Colon (tissue), 2 donors: ENCODE measurements around the gene MLIP.
A peak's percentile ranks its signal among the peaks of the same experiment; 100 is the strongest.

Experiments used
- FAIRE-seq: peaks from 2 replicates; lab custom pipeline; 2012; peaks lifted over from hg19 to GRCh38; lab: Jason Lieb, UNC
- donor health status: control.
- donor health status: control.

The MLIP gene

DNA sequence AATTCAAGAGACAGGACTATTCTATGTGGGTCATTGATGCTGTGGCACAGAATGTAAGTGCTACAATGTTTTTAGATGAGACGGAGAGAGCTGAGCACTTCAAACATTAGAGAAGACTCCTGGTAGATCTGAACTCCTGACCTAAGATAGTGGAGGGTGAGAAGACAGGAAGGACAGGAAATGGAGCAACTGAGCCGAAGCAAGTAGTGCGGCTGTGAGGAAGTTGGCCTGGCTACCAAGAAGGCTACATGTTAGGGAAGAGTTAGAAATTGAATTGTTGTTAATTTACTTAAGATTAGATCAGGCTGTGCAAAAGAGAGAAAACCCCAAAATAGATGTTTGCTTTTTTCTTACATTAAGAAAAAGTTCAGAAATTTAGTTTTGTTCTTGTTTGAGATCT lies 14.4 kb upstream of the MLIP start:
- FAIRE-seq, result no peak

DNA sequence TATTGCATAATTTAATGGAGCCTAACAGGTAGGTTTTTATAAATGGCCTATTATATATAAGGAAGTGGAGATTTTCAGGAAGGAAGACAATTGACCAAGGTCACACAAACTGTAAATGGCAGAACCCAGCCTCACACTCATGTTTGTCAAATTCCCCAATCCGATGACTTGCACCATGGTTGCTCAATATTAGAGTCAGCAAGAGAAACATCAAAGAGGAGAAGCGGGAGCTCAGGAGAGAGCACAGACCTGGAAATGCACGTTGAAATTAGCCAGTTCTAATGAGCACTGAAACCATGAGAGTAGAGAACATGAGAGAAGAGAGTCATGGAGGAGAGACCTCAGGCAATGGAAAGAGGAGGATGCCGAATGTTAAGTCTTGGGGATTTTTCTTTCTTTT lies 13.5 kb upstream of the MLIP start:
- no peak for FAIRE-seq

DNA sequence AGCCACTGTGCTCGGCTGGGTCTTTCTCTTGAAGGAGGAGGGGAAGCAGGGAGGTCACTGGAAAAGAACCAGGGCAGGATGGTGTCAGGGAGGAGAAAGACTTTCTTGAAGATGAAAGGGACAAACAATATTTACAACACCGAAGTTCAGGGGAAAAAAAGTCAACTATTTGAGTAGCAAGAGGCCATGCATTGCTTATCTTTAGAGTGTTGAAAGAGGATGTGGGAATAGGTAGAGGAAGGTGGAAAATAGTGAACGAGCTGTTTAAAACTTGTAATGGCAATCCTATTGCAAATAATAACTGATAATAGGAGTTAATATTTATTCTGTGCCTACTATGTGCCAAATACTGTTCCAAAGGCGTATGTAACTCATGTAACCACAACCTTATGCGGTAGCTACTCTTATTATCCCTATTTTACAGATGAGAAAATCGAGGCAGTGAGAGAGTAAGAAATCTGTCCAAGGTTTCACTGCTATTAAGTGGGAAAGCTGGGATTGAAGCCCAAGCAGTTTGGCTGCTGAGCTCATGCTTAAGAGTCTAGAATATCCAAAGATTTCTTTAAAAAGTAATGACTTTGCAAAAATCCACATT lies 12.7 kb upstream of the MLIP start:
- no peak for FAIRE-seq

DNA sequence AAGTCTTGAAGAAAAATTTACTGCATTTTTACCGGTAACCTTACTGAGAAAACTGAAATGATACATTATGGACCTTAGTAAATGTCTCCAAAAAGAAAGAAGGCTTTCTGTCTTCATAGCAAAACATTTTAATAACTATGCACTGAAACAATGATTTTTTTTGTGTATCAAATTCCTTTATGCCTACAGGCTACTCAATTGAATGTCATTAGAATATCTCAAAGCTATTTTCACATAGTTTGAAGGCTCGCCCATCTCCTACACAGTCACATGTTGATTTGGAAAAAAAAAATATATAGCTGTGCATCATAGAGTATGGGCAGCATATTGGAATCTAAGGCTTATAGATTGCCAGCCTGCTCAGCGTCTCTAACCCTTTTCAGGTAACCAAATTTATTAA lies 12.0 kb upstream of the MLIP start:
- no peak for FAIRE-seq

DNA sequence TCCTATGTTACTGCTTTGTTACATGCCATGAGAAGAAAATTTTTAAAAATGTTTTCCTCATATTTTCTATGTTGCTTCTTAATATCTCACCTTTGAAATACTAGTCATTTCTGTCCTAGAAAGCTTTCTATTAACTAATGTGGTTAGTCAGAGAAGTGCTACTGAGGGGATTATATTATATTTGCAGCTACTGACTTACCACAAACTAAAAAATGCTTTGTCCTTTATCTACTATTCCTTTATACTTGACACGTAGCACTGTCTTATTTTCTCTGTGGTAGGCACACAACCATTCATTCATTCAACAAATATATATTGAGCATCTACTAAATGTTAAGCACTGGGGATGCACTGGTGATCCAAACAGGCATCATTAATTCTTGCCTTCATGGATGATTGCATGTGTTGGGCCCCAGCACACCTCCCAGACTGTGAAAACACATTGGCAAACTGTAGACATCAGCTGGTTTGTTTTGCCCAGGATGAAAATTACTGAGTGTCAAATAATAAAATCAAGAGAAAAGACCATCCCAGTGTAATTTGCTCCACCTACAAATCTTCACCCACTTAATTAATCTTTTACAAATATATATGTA lies 10.7 kb upstream of the MLIP start:
- no peak for FAIRE-seq

DNA sequence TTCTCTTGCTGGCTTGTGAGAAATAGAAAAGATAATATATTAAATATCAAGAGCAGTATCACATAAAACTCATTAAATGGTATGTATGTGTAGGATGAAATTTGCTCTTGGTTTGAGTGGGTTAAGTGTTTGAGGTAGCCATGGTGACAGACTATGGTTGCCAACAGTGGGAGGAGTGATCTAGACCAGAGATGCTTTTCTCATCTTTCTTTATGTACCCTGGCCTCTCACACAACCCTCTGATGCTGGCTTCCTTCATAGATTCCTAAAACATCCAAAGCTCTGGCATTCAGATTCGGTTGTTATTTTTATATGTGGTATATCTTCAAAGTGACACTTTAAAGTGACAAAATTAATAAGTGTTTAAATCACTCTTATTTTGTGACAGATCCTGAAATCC lies 9.0 kb upstream of the MLIP start:
- FAIRE-seq, result no peak

DNA sequence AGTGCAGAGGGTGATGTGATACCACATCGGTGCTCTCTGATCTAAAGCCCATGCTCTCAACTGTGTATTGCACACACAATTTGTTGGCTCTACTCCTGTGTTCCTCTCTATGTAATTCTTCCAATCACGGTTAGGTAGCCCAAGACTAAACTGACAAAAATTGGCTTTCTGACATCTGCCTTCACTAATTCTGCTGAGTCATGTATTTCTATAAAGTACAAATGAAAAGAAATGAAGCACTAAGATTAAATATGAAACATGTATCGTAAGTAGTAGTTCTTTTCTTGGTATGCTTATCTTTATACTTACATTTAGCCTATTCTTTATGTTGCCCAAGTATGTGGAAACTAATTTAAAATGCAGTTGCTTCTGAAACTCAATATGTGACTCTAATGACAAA lies 7.7 kb upstream of the MLIP start:
- FAIRE-seq, result no peak

DNA sequence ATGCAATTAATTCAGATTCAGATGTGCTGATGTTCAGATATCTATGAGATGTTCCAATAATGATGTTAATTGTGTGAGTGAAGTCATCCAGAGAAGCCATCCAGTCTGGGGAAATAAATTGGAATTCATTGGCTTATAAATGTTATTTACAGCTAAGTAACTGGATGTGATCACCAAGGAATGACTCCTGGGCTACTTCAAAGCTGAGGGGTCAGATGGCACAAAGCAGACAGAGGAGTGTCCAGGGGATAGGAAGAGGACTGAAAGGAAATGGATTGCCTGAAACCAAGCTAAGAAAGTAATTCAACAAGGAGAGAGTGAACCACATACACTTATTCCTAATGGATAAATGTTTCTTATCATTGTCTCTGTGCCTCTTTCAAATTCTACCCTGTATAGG lies 4.5 kb upstream of the MLIP start:
- FAIRE-seq, result no peak

DNA sequence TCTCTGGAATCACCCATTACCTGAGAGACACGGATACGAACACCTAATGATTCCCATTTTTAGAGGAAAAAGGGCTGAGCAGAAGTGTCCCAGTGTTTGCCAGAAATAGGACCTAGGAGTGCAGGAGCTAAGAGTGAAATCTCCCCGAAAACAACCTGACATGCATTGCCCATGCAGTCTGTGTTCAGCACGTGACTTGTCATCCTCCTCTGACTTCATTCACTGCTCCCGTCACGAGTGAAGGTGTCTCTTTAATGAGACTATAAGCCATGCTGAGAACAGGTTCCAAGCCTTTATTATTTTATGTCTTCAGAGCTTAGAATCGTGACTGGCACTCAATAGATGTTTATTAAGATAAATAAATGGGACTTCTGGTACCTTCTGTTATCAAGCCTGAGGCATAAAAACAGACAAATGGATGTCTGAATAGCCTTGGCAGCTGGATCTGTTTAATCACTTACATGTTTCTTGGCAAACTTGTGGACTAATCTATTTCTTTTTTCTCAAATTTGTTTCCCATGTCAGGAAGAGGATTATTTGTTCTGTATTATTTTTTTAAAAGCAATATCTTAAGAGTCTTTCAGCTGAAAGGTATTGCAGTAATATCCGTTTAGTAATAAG lies 3.7 kb upstream of the MLIP start:
- FAIRE-seq, result no peak

DNA sequence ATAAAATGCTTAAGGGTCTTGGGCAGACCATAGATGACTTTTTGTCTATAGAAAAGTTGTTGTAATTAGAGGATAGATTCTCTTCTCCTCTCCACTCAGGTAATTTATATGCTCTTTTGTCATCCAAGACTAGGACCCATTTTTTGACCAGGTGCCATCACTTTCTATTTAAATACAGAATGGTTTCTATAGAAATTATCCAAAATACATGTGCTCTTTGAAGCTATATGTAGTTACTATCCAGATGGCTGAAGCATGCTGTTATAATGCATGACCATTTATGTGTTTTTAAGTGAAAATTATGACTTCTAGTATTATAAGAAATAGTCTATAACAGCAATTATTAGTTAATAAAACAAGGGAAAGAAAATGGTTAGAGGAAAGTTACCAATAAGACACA lies 3.0 kb upstream of the MLIP start:
- no peak for FAIRE-seq

DNA sequence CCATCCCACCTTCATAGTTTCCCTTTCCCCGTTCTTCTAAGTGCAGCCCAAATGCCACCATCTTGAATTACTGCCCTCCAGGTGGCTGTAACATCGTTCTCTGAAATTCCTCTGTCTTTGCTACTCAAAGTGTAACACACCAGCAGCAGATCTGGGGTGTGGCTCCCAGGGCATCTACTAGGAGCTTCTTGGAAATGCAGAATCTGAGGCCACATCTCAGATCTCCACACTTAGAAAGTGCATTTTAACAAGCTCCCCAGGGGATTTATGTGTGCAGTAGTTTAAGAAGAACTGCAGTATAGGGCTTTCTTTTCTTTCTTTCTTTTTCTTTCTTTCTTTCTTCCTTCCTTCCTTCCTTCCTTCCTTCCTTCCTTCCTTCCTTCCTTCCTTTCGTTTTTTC lies 1.7 kb upstream of the MLIP start:
- no peak for FAIRE-seq

DNA sequence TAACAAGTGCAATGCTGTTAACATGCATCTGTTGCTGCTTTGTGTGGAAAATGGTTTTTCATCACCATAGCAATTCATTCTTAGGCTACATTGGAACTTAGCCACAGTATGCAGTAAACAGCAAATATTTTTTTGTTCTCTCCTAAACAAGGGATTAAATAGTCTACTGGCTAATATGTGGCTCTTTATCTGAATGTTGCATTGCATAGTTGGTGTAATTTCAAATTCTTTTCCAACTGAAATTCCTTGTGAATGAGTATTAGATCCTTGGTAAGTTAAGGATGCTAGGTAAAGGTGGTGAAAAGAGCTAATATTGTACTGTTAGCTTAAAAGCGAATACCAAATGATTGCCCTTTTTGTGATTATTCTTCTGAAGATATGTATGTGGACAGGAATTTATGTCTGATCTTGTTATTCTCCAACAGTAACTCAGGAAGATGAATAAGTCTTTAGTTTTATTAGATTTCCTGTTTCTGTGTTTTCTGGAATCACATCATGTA lies 958 bp downstream of the MLIP start:
- FAIRE-seq, result no peak

DNA sequence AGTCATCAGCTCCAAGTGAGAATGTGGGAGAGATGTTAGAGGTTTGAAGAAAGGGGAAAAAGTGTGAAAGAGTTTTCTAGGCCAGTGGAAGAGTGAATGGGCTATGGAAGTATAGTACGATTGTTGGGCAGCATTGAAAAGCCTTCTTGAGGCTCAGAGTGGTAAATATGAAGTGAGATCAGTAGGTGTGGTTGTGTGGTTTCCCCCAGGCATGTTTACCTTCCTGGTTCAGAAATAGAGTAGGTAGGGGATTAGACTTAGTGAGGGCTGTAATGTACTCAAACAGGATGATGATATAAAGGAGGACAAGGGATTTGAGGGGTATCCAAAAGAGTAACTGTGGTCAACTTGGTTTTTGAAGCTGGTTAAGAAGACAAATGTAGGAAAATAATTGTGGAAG lies 3.7 kb downstream of the MLIP start:
- FAIRE-seq, result no peak

DNA sequence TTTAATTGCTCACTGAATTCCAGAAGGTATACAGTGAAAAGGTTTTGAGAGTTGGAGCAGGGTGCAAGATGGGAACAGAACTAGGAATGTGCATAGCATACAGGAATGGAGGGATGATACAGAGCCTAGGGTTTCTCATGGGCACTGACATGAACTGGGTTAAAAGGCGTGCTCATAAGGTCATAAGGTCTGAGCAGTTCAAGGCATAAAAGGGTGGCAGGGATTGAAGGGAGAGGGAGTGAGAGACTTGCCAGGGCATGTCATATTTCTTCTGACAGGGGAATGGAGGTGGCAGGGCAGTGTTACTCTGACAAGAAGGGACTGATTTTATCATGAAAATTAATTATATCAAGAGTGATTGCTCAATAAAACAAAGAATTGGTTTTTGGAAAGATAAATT lies 4.7 kb downstream of the MLIP start:
- FAIRE-seq, result no peak

DNA sequence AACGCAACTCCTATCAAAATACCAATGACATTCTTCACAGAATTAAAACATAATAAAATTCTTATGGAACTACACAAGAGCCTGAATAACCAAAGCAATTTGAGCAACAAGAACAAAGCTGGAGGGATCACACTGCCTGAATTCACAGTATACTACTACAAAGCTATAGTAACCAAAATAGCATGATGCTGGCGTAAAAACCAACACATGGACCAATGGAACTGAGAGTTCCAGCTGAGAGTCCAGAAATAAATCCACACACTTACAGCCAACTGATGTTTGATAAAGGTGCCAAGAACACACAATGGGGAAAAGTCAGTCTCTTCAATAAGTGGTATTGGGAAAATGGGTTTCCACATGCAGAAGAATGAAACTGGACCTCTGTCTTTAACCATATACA lies 6.9 kb downstream of the MLIP start:
- no peak for FAIRE-seq

DNA sequence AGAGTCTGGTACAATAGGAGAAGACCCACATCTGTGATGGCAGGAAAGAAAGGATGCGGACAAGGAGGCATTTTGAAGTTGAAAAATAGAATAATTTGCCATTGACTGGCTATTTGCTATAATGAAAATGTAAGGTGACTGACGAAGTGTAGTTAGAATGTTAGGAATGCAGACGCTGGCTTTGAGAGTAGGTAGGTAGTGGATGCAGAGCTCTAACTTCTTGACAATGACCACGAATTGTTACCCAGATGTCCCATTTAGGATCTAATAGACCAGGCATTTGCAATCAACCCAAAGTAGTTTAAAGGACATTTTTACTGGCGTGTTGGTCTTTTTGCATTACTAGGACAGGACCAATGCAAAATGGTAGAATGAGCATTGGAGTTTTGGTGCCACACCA lies 14.2 kb downstream of the MLIP start:
- no peak for FAIRE-seq

DNA sequence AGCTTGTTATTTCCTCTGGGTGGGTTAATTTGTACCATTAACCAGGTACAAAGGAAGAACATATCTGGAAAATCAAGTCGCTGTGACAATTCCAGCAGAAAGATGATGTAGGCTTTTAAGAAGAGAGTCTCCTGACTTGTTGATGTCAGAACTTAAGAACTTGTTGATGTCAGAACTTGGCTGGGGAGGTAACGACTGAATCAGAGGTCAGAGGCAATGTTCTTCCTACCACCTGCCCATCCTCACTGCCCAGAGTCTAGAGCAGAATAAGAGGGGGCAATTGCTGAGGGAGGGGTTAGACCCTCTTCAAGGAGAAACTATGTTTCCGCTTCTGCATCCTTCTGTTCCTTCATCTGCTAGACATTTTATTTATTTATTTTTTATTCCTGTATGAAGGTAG lies 18.9 kb downstream of the MLIP start:
- no peak for FAIRE-seq

DNA sequence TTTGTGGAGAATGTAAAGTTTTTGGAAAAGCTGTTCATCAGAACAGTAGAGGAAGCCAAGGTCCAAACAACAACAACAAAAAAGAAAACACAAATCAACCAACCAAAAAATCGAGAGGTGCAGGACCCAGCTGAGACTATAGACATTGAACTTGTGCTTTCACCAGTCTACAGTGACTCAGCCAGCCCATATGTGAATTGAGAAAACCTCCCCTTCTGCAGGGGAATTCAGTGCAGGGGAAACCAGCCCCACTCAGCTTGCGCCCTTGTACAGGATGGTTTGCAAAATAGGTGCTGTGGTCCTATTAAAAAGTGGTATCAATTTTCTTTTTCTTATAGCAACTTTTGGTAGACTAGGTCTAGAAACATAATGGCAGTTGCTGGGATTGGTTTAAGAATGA lies 21.3 kb downstream of the MLIP start:
- no peak for FAIRE-seq

DNA sequence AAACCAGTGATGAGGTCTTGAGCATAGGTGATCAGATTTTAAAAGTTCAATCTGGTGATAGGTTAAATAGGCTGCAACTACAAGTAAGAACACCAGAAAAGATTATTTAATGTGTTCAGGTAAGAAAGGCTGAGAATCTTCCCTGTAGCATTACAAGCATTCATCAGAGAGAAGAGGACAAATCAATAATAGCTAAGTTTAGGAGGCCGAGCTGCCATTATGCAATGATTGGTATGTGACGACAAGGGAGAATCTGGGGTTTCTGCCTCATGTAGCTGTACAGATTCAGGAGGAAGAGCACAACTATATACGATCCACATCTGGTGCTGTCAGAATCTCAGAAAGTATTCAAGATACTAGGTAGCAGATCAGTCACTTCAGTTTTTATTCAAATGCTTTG lies 21.9 kb downstream of the MLIP start:
- no peak for FAIRE-seq

DNA sequence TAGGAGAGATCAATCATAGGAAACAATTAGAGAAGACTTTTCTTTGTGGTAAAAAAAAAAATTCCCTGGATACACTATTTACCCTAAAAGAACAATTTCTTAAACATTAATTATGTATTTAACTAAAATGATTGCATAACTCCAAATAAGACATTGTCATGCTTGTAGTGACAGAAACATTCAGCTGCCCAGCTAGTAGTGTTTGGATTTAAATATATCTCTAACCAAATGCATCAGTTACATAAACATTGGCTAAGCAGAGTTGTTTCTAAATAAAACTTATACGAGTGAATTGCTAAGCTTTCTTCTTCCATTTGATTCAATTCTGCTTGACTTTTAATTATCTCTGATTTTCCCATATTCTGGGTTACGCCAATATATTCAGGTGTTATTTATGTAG lies 23.7 kb downstream of the MLIP start:
- FAIRE-seq, result no peak

DNA sequence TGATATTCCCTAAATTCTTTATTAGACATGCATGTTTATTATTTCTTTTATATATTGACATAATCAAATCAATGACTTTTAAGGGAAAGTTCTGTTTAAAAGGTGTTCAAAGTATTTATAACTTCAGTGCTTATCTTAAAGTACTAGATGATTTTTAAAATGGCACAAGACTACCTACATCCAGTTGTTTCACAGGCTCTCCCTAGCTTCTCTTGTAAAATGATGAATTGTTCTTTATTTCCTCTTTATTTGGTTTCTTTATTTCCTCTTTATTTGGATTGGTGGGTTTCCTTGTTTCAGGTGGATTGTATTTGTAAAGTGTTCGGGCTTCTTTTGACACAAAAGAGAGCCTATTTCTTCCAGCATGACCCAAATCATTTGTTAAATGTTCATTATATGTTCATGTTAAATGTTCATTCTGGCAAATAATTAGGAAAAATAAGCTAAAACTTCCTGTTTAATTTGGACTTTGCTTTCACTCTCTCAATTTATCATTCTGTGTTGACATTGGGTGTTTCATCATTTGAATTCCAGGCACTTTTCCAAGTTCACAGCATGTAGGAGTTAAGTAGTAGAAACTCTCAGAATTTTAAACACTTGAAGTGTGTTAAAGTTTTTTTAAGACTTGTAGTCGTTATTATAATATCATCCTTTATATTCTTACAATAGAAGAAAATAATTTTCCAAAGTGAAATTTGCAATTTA lies 24.6 kb downstream of the MLIP start:
- peak; percentile 65 for FAIRE-seq

DNA sequence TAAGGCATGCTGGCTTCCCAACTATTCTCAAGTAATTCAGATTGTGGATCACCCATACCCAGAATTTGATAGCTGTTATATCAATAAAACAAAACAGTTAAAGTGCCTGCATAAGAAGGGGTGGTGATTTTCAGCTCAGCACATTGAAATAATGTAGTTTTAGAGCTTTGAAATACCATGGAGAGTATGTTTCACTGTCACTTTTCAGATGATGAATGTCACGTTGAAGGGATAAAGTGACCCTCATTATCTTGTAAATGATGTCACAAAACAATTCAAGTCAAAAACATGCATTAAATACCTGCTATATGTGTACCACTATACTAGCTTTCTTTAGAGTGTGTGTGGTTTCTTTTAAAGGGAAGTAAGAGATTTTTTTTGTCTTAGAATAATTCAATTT lies 27.6 kb downstream of the MLIP start:
- no peak for FAIRE-seq

DNA sequence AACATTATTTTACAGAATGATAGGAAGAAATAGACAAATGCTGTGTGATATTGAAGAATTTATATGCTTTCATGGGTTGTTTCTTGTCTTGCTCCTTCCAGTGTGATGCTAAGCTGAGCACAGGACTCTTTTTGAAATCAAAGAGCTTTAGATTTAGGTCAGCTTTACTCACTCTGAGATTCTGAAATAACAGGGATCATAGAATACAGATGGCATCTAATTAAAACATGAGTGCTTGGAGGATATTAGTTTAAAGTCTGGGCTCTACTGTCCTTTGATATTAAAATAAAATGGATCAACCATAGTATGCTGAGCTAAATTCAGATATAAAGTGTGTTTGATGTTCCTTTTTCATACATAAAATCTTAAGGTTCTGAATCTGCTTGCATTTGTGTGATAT lies 29.6 kb downstream of the MLIP start:
- no peak for FAIRE-seq
